ENCODE data around the gene FBXO31.

DNA sequence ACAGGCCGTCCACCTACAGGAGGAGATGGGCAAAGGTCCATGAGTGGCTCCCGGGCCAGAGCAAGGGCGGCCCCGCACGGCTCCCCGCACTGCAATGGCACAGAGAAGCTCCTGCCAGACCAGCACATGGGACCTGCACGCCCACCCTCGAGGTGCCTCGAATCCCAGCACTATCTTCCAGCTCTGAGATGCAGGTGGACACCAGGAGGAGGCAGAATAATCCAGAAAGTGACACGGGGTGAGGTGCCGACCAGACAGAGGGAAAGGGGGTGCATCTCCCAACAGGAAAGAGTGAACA, 39.9 kb downstream of the FBXO31 start:
- TF ChIP-seq EZH2 (IDR thresholded peaks at IDR 0.05; ENCODE audit: borderline replicate concordance): no peak
- TF ChIP-seq EZH2phosphoT487 (IDR thresholded peaks at IDR 0.05; ENCODE audit: low read depth, severe bottlenecking, unreplicated experiment): no peak
